HepG2 (cell line): ENCODE data around the gene MILR1. TPM values are rescaled to one million over a fixed set of nuclear protein-coding genes. Genes with fewer than 3 reads are reported as not detected.
A peak's percentile ranks its signal among the peaks of the same experiment; 100 is the strongest.

ENCODE experiments used
- ATF7 ChIP-seq, 2 experiments: fragments of 450-650 bp in 1 of 2; sonication (generic) in 1 of 2; formaldehyde crosslinking in 1 of 2; IDR thresholded peaks; 2 replicates each; pipeline versions ENCODE4 v1.4.0 to v1.6.1; 2016 to 2020; ENCODE audit warnings: antibody characterized with exemption in 1 of 2, mild to moderate bottlenecking in 1 of 2, missing genetic modification reagents in 1 of 2
- CEBPB ChIP-seq: IDR thresholded peaks from 2 replicates; pipeline ENCODE4 v1.6.1; 2011; ENCODE audit warnings: low read depth, low read length, improper control_type of control experiment, borderline replicate concordance
- HHEX ChIP-seq: IDR thresholded peaks from 2 replicates; pipeline ENCODE4 v1.6.1; 2016; ENCODE audit warnings: control low read depth
- KDM1A ChIP-seq: IDR thresholded peaks from 2 replicates; pipeline ENCODE4 v1.6.1; 2016; ENCODE audit warnings: missing compliant biosample characterization
- SOX6 ChIP-seq, 2 experiments: fragments of 450-650 bp in 1 of 2; sonication (generic) in 1 of 2; formaldehyde crosslinking in 1 of 2; IDR thresholded peaks; 2 replicates each; pipeline versions ENCODE4 v1.4.0 to v1.6.1; 2017 to 2020; ENCODE audit warnings: antibody characterized with exemption in 1 of 2, mild to moderate bottlenecking in 1 of 2, missing genetic modification reagents in 1 of 2
- ZC3H4 ChIP-seq: sonication (generic); formaldehyde crosslinking; IDR thresholded peaks from 2 replicates; pipeline ENCODE4 v1.4.0; 2020; ENCODE audit warnings: missing genetic modification reagents, borderline replicate concordance
- polyA plus RNA-seq, 8 experiments: library from polyadenylated mRNA; depleted of rRNA in 3 of 8; stranded (reverse) in 7 of 8; unstranded in 1 of 8; fragments of >200 nt; fragmentation: Illumina TruSeq in 4 of 8; extraction: Trizol in 4 of 8; gene quantifications; 2 replicates each; pipeline versions ENCODE4 v1.2.1 to v1.2.3, GENCODE V29; 2011 to 2016; ENCODE audit warnings: low read depth in 4 of 8, missing spikeins in 1 of 8, mixed read lengths in 1 of 8; ENCODE audit not compliant: insufficient read depth in 1 of 8
- total RNA-seq, 5 experiments: library from RNA; depleted of rRNA; stranded (reverse); fragments of >200 nt; fragmentation: Illumina TruSeq; extraction: Trizol; gene quantifications; 2 replicates each; pipeline ENCODE4 v1.2.3, GENCODE V29; 2016; ENCODE audit warnings: low read depth in 1 of 5
- TF ChIP-seq, protein P1 (sequence below): sonication (generic); formaldehyde crosslinking; IDR thresholded peaks from 2 replicates; pipeline ENCODE4 v1.5.0; 2020; ENCODE audit warnings: mild to moderate bottlenecking, missing genetic modification reagents
- TF ChIP-seq, protein P2 (sequence below): IDR thresholded peaks from 2 replicates; pipeline ENCODE4 v1.6.1; 2018; ENCODE audit warnings: missing genetic modification reagents, mild to moderate bottlenecking, missing compliant biosample characterization
- TF ChIP-seq, protein P3 (sequence below): sonication (generic); formaldehyde crosslinking; IDR thresholded peaks from 2 replicates; pipeline ENCODE4 v1.4.0; 2020; ENCODE audit warnings: missing genetic modification reagents, borderline replicate concordance
- TF ChIP-seq, protein P4 (sequence below): sonication (generic); formaldehyde crosslinking; IDR thresholded peaks from 2 replicates; pipeline ENCODE4 v1.5.0; 2020; ENCODE audit warnings: mild to moderate bottlenecking, missing genetic modification reagents, borderline replicate concordance
- TF ChIP-seq, protein P5 (sequence below): IDR thresholded peaks from 2 replicates; pipeline ENCODE4 v1.6.1; 2016; ENCODE audit warnings: mild to moderate bottlenecking

Gene MILR1
- total and polyA plus RNA-seq, 2 of the 13 experiments (the other 11 are each of a cell fraction or from before 2014, with no cell fraction given) = 0.27 to 1.7 TPM

DNA sequence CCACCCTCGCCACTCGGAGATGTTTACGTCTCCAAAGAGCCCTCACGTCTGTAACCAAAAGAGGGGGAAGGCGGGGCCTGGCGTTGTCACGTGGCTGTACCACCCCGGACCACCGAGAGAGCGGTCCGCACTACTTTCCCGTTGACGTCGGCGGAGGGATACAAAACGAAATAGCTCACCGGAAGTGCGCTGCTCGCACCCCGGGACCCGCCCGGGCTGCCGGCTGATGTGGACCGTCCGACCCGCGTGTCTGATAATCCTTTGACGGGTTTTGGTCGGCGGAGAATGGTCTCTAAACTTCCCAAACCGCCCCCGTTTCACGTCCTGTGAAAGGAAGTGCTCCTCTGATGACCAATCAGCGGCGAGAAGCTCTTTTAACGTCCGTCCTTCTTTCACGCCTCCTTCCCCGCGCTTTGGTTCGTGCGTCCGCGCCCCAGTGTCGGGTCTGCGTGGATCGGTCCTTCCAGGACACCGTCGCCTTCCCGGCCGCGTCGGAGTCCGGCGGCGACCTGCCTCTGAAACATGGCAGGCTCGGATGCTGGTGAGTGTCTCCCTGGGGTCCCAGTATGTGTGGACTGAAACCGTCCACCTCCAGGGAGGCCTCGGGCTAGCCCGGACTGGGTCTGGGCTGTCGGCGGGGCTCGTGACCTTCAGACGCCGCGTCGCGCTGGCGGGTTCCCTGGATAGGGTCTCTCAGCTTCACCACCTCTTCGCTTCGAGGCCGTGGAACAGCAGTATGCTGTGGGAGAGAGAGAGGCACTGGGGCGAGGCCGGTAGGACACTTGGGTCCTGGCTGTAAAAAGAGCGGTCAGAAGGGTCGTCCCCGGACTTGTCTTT, 57.9 kb downstream of the MILR1 start, which contains the start of gene CEP95 (continued):
- TF ChIP-seq, protein P1, sequence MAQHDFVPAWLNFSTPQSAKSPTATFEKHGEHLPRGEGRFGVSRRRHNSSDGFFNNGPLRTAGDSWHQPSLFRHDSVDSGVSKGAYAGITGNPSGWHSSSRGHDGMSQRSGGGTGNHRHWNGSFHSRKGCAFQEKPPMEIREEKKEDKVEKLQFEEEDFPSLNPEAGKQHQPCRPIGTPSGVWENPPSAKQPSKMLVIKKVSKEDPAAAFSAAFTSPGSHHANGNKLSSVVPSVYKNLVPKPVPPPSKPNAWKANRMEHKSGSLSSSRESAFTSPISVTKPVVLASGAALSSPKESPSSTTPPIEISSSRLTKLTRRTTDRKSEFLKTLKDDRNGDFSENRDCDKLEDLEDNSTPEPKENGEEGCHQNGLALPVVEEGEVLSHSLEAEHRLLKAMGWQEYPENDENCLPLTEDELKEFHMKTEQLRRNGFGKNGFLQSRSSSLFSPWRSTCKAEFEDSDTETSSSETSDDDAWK (CRISPR knock-in tag) = no peak
- TF ChIP-seq HHEX (CRISPR knock-in tag) = no peak
- peak; percentile 64; the same call in 1 of the 2 replicates for TF ChIP-seq KDM1A (CRISPR knock-in tag)
- TF ChIP-seq, protein P2, sequence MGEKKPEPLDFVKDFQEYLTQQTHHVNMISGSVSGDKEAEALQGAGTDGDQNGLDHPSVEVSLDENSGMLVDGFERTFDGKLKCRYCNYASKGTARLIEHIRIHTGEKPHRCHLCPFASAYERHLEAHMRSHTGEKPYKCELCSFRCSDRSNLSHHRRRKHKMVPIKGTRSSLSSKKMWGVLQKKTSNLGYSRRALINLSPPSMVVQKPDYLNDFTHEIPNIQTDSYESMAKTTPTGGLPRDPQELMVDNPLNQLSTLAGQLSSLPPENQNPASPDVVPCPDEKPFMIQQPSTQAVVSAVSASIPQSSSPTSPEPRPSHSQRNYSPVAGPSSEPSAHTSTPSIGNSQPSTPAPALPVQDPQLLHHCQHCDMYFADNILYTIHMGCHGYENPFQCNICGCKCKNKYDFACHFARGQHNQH (CRISPR knock-in tag) = peak; percentile 94
- TF ChIP-seq, protein P3, sequence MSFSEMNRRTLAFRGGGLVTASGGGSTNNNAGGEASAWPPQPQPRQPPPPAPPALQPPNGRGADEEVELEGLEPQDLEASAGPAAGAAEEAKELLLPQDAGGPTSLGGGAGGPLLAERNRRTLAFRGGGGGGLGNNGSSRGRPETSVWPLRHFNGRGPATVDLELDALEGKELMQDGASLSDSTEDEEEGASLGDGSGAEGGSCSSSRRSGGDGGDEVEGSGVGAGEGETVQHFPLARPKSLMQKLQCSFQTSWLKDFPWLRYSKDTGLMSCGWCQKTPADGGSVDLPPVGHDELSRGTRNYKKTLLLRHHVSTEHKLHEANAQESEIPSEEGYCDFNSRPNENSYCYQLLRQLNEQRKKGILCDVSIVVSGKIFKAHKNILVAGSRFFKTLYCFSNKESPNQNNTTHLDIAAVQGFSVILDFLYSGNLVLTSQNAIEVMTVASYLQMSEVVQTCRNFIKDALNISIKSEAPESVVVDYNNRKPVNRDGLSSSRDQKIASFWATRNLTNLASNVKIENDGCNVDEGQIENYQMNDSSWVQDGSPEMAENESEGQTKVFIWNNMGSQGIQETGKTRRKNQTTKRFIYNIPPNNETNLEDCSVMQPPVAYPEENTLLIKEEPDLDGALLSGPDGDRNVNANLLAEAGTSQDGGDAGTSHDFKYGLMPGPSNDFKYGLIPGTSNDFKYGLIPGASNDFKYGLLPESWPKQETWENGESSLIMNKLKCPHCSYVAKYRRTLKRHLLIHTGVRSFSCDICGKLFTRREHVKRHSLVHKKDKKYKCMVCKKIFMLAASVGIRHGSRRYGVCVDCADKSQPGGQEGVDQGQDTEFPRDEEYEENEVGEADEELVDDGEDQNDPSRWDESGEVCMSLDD = no peak
- no peak for TF ChIP-seq SOX6 (IDR thresholded peaks at IDR 0.05)
- TF ChIP-seq SOX6 (CRISPR knock-in tag; IDR thresholded peaks at IDR 0.05) = peak; percentile 77
- no peak for TF ChIP-seq CEBPB
- no peak; the same call in 1 of the 2 replicates for TF ChIP-seq ZC3H4 (CRISPR knock-in tag)
- TF ChIP-seq, protein P4, sequence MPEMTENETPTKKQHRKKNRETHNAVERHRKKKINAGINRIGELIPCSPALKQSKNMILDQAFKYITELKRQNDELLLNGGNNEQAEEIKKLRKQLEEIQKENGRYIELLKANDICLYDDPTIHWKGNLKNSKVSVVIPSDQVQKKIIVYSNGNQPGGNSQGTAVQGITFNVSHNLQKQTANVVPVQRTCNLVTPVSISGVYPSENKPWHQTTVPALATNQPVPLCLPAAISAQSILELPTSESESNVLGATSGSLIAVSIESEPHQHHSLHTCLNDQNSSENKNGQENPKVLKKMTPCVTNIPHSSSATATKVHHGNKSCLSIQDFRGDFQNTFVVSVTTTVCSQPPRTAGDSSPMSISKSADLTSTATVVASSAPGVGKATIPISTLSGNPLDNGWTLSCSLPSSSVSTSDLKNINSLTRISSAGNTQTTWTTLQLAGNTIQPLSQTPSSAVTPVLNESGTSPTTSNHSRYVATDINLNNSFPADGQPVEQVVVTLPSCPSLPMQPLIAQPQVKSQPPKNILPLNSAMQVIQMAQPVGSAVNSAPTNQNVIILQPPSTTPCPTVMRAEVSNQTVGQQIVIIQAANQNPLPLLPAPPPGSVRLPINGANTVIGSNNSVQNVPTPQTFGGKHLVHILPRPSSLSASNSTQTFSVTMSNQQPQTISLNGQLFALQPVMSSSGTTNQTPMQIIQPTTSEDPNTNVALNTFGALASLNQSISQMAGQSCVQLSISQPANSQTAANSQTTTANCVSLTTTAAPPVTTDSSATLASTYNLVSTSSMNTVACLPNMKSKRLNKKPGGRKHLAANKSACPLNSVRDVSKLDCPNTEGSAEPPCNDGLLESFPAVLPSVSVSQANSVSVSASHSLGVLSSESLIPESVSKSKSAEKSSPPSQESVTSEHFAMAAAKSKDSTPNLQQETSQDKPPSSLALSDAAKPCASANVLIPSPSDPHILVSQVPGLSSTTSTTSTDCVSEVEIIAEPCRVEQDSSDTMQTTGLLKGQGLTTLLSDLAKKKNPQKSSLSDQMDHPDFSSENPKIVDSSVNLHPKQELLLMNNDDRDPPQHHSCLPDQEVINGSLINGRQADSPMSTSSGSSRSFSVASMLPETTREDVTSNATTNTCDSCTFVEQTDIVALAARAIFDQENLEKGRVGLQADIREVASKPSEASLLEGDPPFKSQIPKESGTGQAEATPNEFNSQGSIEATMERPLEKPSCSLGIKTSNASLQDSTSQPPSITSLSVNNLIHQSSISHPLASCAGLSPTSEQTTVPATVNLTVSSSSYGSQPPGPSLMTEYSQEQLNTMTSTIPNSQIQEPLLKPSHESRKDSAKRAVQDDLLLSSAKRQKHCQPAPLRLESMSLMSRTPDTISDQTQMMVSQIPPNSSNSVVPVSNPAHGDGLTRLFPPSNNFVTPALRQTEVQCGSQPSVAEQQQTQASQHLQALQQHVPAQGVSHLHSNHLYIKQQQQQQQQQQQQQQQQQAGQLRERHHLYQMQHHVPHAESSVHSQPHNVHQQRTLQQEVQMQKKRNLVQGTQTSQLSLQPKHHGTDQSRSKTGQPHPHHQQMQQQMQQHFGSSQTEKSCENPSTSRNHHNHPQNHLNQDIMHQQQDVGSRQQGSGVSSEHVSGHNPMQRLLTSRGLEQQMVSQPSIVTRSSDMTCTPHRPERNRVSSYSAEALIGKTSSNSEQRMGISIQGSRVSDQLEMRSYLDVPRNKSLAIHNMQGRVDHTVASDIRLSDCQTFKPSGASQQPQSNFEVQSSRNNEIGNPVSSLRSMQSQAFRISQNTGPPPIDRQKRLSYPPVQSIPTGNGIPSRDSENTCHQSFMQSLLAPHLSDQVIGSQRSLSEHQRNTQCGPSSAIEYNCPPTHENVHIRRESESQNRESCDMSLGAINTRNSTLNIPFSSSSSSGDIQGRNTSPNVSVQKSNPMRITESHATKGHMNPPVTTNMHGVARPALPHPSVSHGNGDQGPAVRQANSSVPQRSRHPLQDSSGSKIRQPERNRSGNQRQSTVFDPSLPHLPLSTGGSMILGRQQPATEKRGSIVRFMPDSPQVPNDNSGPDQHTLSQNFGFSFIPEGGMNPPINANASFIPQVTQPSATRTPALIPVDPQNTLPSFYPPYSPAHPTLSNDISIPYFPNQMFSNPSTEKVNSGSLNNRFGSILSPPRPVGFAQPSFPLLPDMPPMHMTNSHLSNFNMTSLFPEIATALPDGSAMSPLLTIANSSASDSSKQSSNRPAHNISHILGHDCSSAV (CRISPR knock-in tag) = 0 out of 2 replicates have a peak, but pooled peaks have one; percentile 26
- TF ChIP-seq, protein P5, sequence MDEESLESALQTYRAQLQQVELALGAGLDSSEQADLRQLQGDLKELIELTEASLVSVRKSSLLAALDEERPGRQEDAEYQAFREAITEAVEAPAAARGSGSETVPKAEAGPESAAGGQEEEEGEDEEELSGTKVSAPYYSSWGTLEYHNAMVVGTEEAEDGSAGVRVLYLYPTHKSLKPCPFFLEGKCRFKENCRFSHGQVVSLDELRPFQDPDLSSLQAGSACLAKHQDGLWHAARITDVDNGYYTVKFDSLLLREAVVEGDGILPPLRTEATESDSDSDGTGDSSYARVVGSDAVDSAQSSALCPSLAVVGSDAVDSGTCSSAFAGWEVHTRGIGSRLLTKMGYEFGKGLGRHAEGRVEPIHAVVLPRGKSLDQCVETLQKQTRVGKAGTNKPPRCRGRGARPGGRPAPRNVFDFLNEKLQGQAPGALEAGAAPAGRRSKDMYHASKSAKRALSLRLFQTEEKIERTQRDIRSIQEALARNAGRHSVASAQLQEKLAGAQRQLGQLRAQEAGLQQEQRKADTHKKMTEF (CRISPR knock-in tag) = peak; percentile 95
- 0 out of 2 replicates have a peak, but pooled peaks have one; percentile 9 for TF ChIP-seq ATF7 (IDR thresholded peaks at IDR 0.05)
- TF ChIP-seq ATF7 (CRISPR knock-in tag; IDR thresholded peaks at IDR 0.05) = no peak; the same call in 1 of the 2 replicates
